ENCODE data around the gene PTPN20.

- TF ChIP-seq GLIS3 (CRISPR knock-in tag; IDR thresholded peaks at IDR 0.05): no peak
- TF ChIP-seq, protein P1, sequence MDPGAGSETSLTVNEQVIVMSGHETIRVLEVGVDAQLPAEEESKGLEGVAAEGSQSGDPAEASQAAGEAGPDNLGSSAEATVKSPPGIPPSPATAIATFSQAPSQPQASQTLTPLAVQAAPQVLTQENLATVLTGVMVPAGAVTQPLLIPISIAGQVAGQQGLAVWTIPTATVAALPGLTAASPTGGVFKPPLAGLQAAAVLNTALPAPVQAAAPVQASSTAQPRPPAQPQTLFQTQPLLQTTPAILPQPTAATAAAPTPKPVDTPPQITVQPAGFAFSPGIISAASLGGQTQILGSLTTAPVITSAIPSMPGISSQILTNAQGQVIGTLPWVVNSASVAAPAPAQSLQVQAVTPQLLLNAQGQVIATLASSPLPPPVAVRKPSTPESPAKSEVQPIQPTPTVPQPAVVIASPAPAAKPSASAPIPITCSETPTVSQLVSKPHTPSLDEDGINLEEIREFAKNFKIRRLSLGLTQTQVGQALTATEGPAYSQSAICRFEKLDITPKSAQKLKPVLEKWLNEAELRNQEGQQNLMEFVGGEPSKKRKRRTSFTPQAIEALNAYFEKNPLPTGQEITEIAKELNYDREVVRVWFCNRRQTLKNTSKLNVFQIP (CRISPR knock-in tag; IDR thresholded peaks at IDR 0.05; ENCODE audit: borderline replicate concordance, low read depth): no peak
- no peak for TF ChIP-seq TCF4 (CRISPR knock-in tag; IDR thresholded peaks at IDR 0.05; ENCODE audit: borderline replicate concordance)
- TF ChIP-seq SNAI2 (CRISPR knock-in tag; IDR thresholded peaks at IDR 0.05): no peak
- TF ChIP-seq CSRNP3 (CRISPR knock-in tag; IDR thresholded peaks at IDR 0.05): no peak
Measured at GRCh38 chr10:47016564-47016963, 105.3 kb downstream of the PTPN20 start.

Measured in SK-N-SH treated with all-trans-retinoic acid at 6 μM for 48 hours (cell line).